Raji (cell line): ENCODE results near the gene ZNF423.

Source experiments
- POLR2A ChIP-seq: IDR thresholded peaks from 2 replicates; pipeline ENCODE4 v1.6.1; 2011; ENCODE audit warnings: low read depth, low read length, control low read depth; ENCODE audit not compliant: insufficient read depth

ZNF423 gene

GRCh38 chr16:49635009-49635350, 220.9 kb downstream of the ZNF423 start:
- TF ChIP-seq POLR2A, result no peak

- no peak for TF ChIP-seq POLR2A
Observed at GRCh38 chr16:49634235-49635008, 221.5 kb downstream of the ZNF423 start.

- TF ChIP-seq POLR2A, result no peak
Observed at GRCh38 chr16:49632795-49633184, 223.1 kb downstream of the ZNF423 start.

GRCh38 chr16:49632086-49632794, 223.7 kb downstream of the ZNF423 start:
- TF ChIP-seq POLR2A, result no peak

DNA sequence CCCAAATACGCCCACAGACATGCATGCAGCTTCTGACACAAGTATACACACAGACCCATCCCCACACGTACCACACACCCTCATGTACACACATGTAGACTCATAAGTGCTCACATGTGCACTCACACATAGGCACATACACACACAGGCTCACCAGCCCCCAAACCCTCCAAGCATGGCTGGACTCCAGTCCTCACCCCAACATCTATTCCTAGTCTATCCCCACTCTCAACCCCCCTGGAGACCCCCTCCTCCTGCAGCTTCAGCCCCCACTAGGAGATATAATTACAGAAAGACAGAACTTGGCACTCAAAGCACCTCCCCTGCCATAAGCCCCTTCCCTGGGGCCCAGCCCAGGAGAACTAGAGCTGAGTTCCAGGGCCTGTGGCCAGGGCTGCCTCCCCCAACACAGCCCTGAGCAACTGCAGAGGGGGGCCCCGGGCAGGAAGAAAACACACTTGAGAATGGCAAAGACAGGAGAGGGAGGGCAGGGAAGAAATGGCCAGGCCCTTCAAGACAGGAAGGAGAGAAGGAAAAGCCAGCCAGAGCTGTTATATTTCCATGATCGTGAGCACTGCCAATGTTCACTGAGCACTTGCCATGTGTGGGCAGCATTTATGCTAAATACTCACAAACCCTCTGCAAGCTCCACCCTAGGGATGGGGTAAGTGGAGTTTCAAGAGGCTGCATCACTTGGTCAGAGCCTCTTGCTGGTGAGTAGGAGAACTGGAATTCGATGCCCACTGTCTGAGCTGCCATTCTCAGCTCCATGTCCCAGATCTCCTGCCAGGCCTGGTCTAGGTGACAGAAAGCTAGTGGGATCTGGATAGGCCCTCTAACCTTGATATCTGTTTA, 224.5 kb downstream of the ZNF423 start:
- TF ChIP-seq POLR2A, result no peak

GRCh38 chr16:49630783-49631182, 225.1 kb downstream of the ZNF423 start:
- no peak for TF ChIP-seq POLR2A

GRCh38 chr16:49629851-49630250, 226.1 kb downstream of the ZNF423 start:
- no peak for TF ChIP-seq POLR2A

DNA sequence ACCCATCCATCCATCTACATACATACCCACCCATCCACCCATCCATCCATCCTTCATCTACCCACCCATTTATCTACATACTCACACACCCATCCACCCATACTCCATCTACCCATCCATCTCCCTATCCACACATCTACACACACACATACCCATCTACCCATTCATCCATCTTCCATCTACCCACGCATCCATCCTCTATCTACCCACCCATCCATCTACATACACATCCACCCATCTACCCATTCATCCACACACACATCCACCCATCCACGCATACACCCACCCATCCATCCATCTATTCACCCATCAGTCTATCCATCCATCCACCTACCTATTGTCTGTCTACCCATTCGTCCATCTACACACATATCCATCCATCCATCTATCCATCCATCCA, 227.8 kb downstream of the ZNF423 start:
- no peak for TF ChIP-seq POLR2A

DNA sequence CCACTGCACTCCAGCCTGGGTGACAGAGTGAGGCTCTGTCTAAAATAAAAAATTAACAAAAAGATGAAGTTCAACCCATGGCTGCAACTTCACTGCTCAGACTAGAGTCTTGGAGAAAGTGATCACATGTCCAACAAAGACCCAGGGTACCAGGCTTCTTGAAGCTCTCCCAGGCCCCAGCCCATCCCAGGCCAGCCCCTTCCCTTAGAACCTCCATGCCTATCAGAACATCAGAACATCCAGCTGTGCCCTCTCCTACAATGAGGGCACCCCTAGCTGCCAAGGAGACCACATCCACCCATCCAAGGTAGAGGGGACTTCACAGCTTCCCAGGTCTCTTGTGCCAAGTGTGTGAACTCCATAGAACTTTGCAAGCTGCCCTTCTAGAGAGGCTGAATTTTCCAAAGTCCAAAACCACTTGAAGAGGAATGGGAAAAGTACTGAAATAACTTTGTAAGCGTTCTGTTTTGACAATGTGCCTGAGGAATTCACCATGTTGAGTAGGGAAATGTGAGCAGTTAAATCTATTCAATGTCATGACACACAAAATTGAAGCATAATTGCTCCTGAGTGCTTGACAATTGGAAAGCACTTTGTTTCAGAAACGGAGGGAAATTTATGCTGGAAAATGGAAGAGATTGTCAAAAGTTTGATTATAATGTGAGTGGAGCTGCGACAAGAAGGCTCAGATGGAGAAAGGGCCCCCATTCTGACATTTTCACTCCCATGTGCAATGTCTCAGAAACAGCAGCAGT, 230.4 kb downstream of the ZNF423 start:
- no peak for TF ChIP-seq POLR2A

DNA sequence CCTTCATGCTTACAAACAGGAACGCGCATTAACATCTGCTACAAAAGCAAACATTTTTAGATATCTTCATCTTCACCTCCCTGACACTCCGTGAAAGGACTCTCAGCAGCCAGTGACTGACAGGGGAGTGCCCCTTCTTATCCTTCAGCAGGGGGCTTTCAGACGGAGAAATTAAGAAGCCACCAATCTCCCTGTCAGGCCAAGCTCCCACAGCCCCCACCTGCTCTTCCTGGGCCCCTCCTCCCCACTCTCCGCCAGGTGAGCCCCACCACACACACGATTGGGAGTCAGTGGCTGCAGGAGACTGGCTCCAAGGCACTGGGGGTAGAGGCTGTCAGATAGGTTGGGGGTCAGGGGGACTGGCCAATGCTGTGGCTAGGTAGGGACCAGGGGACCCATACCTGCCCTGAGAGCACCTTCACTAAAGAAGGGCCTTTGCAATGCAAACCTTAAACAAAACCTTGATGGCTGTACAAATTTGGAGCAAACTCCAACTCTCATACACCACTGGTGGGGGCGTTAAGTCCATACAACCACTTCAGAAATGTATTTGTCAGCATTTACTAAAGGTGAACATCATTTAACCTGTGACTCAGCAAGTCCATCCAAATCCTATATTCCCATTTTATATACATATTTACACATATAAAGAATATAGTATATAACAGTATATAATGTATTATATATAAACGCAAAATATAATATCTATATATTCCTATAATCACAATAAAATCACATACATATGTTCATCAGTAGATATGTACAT, 232.2 kb downstream of the ZNF423 start:
- TF ChIP-seq POLR2A, result no peak

DNA sequence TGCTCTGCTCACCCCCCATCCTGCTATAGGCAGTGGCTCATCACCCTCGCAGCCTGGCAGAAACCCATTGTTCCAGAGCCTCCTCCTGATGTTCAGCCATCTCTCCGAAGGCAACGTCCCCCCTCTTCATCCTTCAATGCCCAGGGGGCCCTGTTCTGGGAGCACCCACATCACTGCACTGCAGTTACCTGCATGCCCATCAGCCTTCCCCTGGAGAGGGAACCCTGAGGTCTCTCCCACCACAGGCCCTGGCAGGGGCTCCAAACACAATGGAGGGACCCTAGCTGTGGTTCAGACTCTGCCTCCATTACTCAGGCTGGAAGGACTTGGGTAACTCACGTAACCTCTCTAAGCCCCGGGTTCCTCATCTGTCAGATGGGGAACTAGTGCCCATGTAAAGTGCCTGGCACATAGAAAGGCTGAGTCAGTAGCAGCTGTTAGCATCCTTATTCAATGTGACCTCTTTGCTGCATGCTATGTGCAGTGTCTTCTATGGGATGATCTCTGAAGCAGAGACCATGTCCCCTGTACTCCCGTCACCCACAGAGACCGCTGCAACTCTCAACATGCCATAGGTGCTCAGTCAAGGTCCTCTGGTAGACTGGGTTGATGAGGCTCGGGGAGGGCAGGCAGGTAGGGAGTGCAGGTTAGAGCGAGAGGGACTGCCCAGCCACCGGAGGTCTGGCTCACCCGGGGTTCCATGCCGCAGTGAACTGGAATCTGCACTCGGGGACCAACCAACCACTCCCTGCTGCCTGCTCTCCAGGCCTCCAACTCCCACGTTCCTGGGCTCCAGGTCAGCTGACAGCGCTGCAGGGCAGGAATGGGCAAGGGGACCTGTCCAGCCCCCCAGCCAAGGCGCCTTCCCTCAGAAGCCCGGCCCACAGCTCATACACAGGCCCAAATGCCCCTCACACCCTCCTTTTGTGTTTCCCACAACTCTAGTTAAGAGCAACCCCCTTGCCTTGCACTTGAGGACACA, 233.2 kb downstream of the ZNF423 start:
- TF ChIP-seq POLR2A, result no peak

DNA sequence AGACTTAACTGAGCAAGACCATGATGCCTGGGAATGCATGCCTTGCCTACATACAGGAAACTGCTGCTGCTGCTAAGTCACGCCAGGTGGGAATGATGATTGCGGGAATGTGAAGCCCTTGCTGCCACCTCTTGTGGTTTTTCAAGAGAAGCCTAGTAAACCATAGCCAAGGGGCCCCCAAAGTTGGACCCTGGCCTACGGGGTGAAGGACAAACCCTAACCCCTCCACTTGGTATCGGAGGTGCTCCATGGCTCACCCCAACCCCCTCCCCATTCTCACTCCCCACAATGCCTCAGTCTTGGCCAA, 233.9 kb downstream of the ZNF423 start:
- TF ChIP-seq POLR2A, result no peak

- no peak for TF ChIP-seq POLR2A
Observed at GRCh38 chr16:49621241-49622083, 234.4 kb downstream of the ZNF423 start.

DNA sequence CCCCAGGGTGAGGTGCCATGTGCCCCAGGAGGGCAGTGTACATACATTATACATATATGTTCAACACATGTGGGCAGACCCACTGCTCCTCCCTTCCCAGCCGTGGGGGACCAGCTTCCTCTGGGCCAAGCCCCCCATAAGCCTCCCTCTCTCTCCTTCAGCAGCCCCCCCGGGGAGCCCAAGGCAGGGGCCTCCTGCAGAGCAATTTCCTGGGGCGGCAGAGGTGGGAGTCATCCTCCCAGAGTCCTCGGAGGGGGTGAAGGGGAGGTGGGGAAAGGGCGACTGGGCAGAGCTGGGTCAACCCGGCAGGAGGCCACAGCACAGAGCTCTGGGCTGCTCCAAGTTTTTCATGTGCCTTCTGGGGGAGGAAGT, 235.1 kb downstream of the ZNF423 start:
- TF ChIP-seq POLR2A, result no peak
